Prostate gland (tissue), 2 donors: ENCODE results near the gene RSRC2. TPM values are rescaled to one million over a fixed set of nuclear protein-coding genes. Genes with fewer than 3 reads are reported as not detected.
A peak's percentile ranks its signal among the peaks of the same experiment; 100 is the strongest.

Experiments
- DNase-seq: peaks from one replicate; pipeline ENCODE4 v3.0.0-alpha.2; 2019; ENCODE audit warnings: low spot score
- H3K27ac ChIP-seq, 2 donors: fragments of 200-600 bp; sonication (generic); 2 replicates each; pipeline ENCODE4 v1.5.1; 2017 to 2019
- H3K27me3 ChIP-seq: fragments of 200-600 bp; sonication (generic); replicated peaks from 2 replicates; pipeline ENCODE4 v1.5.1; 2019; ENCODE audit not compliant: insufficient read depth
- H3K36me3 ChIP-seq, 2 donors: fragments of 200-600 bp; sonication (generic); 1 replicate in 1 of 2; 2 replicates in 1 of 2; pipeline versions ENCODE4 v1.5.1 to v1.8.1; 2017 to 2019
- H3K4me1 ChIP-seq: fragments of 200-600 bp; sonication (generic); replicated peaks from 2 replicates; pipeline ENCODE4 v1.5.1; 2019
- H3K4me3 ChIP-seq, 2 donors: fragments of 200-600 bp; sonication (generic); 2 replicates each; pipeline ENCODE4 v1.5.1; 2017 to 2019
- H3K9me3 ChIP-seq: fragments of 200-600 bp; sonication (generic); 2 replicates; pipeline ENCODE4 v1.5.1; 2017
- POLR2A ChIP-seq: fragments of 450-650 bp; IDR thresholded peaks from one replicate; pipeline ENCODE4 v1.6.1; 2016; ENCODE audit warnings: antibody characterized with exemption, mild to moderate bottlenecking
- POLR2AphosphoS5 ChIP-seq: sonication (generic); formaldehyde crosslinking; IDR thresholded peaks from one replicate; pipeline ENCODE4 v1.6.1; 2017; ENCODE audit warnings: antibody characterized with exemption
- WGBS: methylation state at CpG from one replicate; pipeline ENCODE4 v1.1.5; 2018; 5-methylcytosine and 5-hydroxymethylcytosine counted together
- intact Hi-C: fragments of 100-400 bp; cut with DNase I; formaldehyde crosslinking; loops from one replicate; pipeline ENCODE4 v1.14.2; 2022
- total RNA-seq, 2 donors: library from RNA; depleted of rRNA; stranded (reverse); fragments of >200 nt; gene quantifications; one replicate each; pipeline ENCODE4 v1.1.0, GENCODE V29; 2016
- TF ChIP-seq, protein P1 (sequence below), 4 experiments: fragments of 200-600 bp in 2 of 4; fragments of 450-650 bp in 2 of 4; sonication (generic) in 2 of 4; IDR thresholded peaks; 1 replicate in 3 of 4; 2 replicates in 1 of 4; pipeline ENCODE4 v1.5.1; 2016 to 2019; ENCODE audit warnings: antibody characterized with exemption in 4 of 4, mild to moderate bottlenecking in 2 of 4, moderate library complexity in 2 of 4

The RSRC2 gene
- total RNA-seq, 2 donors from 2014 or later, result 53.0 to 61.9 TPM

DNA sequence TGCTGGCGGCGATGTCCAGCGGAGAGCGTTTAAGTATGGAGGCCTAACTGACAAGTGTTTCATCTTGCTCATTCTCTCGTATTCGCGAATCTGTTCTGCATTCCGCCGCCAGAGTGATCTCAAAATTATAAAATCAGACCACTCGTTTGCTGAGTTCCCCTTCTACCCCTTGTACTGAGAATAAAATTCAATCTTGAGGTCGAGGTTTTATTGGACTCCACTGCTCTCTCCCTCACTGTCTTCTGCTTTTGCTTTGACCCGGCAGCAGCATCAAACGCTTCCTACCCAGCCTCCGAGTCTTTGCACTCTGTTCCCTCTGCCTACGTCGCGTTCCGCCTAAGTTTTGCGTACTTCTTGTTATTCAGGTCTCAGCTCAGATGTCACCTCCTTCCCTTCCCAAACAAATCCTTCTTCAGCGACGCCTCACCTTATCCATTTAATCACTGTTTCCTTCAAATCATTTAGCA, 775 bp upstream of the RSRC2 start:
- no peaks in the 10 kb centered on the region for H3K9me3 ChIP-seq
- no peaks in the 10 kb centered on the region for H3K27me3 ChIP-seq
- DNase-seq, result no peak
- no peaks in the 10 kb centered on the region for H3K36me3 ChIP-seq
- H3K4me3 ChIP-seq, result peak overlapping the region; percentile 45 to 66
- no peak for TF ChIP-seq POLR2AphosphoS5
- TF ChIP-seq, protein P1, sequence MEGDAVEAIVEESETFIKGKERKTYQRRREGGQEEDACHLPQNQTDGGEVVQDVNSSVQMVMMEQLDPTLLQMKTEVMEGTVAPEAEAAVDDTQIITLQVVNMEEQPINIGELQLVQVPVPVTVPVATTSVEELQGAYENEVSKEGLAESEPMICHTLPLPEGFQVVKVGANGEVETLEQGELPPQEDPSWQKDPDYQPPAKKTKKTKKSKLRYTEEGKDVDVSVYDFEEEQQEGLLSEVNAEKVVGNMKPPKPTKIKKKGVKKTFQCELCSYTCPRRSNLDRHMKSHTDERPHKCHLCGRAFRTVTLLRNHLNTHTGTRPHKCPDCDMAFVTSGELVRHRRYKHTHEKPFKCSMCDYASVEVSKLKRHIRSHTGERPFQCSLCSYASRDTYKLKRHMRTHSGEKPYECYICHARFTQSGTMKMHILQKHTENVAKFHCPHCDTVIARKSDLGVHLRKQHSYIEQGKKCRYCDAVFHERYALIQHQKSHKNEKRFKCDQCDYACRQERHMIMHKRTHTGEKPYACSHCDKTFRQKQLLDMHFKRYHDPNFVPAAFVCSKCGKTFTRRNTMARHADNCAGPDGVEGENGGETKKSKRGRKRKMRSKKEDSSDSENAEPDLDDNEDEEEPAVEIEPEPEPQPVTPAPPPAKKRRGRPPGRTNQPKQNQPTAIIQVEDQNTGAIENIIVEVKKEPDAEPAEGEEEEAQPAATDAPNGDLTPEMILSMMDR (IDR thresholded peaks at IDR 0.05), result no peak
- no peak for TF ChIP-seq POLR2A
- H3K4me1 ChIP-seq, result no peaks in the 10 kb centered on the region
- intact Hi-C loops, result loop anchor here (2.0 kb wide), 1 partner anchor 27 kb away; the partner anchor contains the start of gene ZCCHC8
- peak overlapping the region; percentile 70 to 99 for H3K27ac ChIP-seq
- WGBS, result under 1% methylated on average over 21 of the region's 21 CpGs

DNA sequence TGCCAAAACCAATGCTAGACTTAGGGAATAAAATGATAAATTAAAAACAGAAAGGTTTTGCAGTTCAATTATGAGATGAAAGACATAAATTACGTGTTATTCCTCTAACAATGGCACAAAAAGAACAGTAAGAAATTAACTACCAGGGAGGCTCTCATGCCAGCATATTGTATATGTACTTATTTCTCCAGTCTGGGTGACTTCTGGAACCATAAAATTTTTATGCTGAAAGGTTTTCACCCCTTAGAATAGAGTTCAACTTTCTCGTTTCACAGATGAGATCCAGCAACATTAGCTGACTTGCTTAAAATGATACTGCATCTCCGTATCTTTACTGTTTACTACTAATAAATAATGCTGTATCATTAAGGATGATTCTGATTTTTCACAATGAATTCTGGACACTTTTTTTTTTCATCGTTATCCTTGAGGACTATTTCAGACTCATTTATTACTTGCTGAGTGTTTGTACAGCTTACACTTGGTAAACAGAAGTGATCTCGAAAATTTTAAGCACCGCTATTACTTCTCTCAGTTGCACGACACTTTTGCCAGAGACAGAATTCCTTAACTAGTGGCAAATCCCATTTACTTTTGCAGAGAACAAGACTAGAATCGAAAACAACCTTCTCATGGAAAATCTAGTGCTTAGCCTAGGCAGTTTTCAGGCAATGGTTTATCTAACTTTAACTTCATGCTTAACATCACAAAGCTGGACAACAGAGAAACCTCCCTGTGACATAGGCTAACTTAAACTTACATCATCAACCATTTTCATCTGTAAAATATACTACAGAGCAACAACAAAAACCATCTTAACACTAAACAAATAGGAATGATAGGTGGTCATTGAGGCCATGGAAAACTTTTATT, 2.7 kb downstream of the RSRC2 start:
- intact Hi-C loops, result loop anchor here (1.0 kb wide), 1 partner anchor 228 kb away; the partner anchor contains the start of gene DENR
- no peaks in the 10 kb centered on the region for H3K4me1 ChIP-seq
- peak overlapping the region; percentile 27 to 37 for H3K4me3 ChIP-seq
- DNase-seq, result no peak
- TF ChIP-seq POLR2AphosphoS5, result peak; percentile 4
- TF ChIP-seq, protein P1 (IDR thresholded peaks at IDR 0.05), result no peak
- no peaks in the 10 kb centered on the region for H3K27me3 ChIP-seq
- peak overlapping the region; percentile 65 to 68 for H3K27ac ChIP-seq
- 11% methylated on average over 8 of the region's 8 CpGs for WGBS
- peaks cover 0 to 7% of the 10 kb centered on the region in 2 donors for H3K36me3 ChIP-seq
- no peaks in the 10 kb centered on the region for H3K9me3 ChIP-seq

DNA sequence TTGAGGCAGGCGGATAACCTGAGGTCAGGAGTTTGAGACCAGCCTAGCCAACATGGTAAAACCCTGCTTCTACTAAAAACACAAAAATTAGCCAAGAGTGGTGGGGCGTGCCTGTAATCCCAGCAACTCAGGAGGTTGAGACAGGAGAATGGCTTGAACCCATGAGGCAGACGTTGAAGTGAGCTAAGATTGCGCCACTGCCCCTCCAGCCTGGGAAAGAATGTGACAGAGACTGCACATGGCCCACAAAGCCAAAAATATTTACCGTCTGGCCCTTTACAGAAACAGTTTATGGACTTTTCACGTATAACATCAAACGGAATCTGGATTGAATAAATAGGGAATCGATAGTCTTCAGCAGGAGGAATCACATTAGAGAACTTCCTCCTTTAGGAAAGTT, 3.5 kb downstream of the RSRC2 start:
- peak overlapping the region in 1 of 2 donors; percentile 65 for H3K27ac ChIP-seq
- no peaks in the 10 kb centered on the region for H3K9me3 ChIP-seq
- no peak for DNase-seq
- TF ChIP-seq, protein P1 (IDR thresholded peaks at IDR 0.05), result no peak
- TF ChIP-seq POLR2A (no peak), POLR2AphosphoS5 (no peak)
- H3K4me3 ChIP-seq, result peak overlapping the region in 1 of 2 donors; percentile 37
- intact Hi-C loops, result no loop called here
- peaks cover 6 to 14% of the 10 kb centered on the region in 2 donors for H3K36me3 ChIP-seq
- 40% methylated on average over 8 of the region's 8 CpGs for WGBS
- no peaks in the 10 kb centered on the region for H3K27me3 ChIP-seq
- no peaks in the 10 kb centered on the region for H3K4me1 ChIP-seq

DNA sequence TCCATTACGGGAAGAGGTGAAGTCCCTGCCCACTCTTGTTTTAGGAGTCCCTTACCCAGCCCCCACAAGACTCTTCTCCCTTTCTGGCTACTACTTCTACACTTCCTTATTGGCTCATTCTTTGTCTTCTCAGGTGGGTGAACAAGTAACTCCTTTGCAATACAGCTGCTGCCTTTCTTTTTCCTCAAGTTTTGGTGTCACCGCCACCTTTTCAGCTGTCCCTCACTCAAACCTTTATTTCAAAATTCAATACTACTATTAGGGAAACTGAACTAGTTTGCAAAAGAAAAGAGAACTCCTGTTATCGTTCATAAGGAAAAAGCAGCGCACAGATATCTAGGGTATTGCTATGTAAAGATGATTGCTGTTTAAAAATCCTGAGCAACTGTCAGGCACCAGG, 6.1 kb downstream of the RSRC2 start:
- Histone ChIP-seq H3K4me3 (no peak overlapping the region), H3K9me3 (no peaks in the 10 kb centered on the region), H3K36me3 (peaks cover 21 to 29% of the 10 kb centered on the region in 2 donors), H3K27me3 (no peaks in the 10 kb centered on the region), H3K27ac (no peak overlapping the region), H3K4me1 (no peaks in the 10 kb centered on the region)
- intact Hi-C loops, result no loop called here
- no peak for TF ChIP-seq POLR2AphosphoS5
- TF ChIP-seq, protein P1 (IDR thresholded peaks at IDR 0.05), result no peak
- no peak for TF ChIP-seq POLR2A
- WGBS, result 90% methylated on average over 4 of the region's 4 CpGs
- no peak for DNase-seq
